GM20000 (cell line): ENCODE data around the gene AGAP1.

Source experiments
- DNase-seq: peaks from one replicate; pipeline ENCODE4 v3.0.0; 2012; ENCODE audit warnings: low spot score
- CTCF ChIP-seq: IDR thresholded peaks from 2 replicates; pipeline ENCODE4 v1.5.1; 2012; ENCODE audit warnings: mild to moderate bottlenecking, control low read depth; ENCODE audit errors: extremely low read depth, missing control alignments

Gene AGAP1

GRCh38 chr2:235533616-235534385 is 40.0 kb downstream of the AGAP1 start:
- no peak for TF ChIP-seq CTCF
- no peak for DNase-seq

GRCh38 chr2:235534678-235535422 is 41.0 kb downstream of the AGAP1 start:
- DNase-seq = no peak
- no peak for TF ChIP-seq CTCF

- TF ChIP-seq CTCF = no peak
- DNase-seq = no peak
Observed at GRCh38 chr2:235535423-235536130, 41.7 kb downstream of the AGAP1 start.

GRCh38 chr2:235536711-235537110 is 42.9 kb downstream of the AGAP1 start:
- TF ChIP-seq CTCF = no peak
- DNase-seq = no peak

GRCh38 chr2:235537186-235537585 is 43.3 kb downstream of the AGAP1 start:
- DNase-seq = no peak

GRCh38 chr2:235537587-235537986 is 43.7 kb downstream of the AGAP1 start:
- DNase-seq = no peak
- TF ChIP-seq CTCF = no peak

More at GRCh38 chr2:235537186-235537585, 43.3 kb downstream of the AGAP1 start:
- no peak for TF ChIP-seq CTCF

GRCh38 chr2:235538144-235538639 is 44.3 kb downstream of the AGAP1 start:
- no peak for DNase-seq
- no peak for TF ChIP-seq CTCF
